C4-2B (cell line): Measurements from ENCODE around the gene RHPN2.

Experiments
- ZFX ChIP-seq: fragments of 450-650 bp; IDR thresholded peaks from 2 replicates; pipeline ENCODE4 v1.6.1; 2017
- TF ChIP-seq, protein P1 (sequence below): fragments of 450-650 bp; conservative IDR thresholded peaks from 2 replicates; pipeline ENCODE4 v1.5.1; 2017; ENCODE audit warnings: mild to moderate bottlenecking

DNA sequence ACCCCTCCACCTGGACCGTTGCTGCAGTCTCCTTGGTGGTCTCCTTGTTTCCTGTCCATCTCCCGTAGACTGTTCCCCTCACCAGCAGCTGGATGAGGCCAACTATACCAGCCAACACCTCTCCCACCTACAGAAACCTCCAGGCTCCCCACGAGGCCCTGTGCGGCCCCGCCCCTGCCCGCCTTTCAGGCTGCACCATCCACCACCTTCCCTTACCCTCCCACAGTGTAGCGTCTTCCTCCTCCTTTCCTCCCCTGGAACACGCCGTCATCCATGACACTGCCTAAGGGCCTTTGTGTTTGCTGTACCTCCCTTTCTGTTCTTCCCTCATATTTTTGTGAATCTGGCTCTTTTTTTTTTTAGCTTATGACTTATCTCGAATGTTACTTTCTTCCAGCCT, 43.5 kb upstream of the RHPN2 start:
- TF ChIP-seq, protein P1, sequence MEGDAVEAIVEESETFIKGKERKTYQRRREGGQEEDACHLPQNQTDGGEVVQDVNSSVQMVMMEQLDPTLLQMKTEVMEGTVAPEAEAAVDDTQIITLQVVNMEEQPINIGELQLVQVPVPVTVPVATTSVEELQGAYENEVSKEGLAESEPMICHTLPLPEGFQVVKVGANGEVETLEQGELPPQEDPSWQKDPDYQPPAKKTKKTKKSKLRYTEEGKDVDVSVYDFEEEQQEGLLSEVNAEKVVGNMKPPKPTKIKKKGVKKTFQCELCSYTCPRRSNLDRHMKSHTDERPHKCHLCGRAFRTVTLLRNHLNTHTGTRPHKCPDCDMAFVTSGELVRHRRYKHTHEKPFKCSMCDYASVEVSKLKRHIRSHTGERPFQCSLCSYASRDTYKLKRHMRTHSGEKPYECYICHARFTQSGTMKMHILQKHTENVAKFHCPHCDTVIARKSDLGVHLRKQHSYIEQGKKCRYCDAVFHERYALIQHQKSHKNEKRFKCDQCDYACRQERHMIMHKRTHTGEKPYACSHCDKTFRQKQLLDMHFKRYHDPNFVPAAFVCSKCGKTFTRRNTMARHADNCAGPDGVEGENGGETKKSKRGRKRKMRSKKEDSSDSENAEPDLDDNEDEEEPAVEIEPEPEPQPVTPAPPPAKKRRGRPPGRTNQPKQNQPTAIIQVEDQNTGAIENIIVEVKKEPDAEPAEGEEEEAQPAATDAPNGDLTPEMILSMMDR = no peak
- TF ChIP-seq ZFX = no peak
